Activated naive CD8-positive, alpha-beta T cell treated with anti-CD3 and anti-CD28 coated beads, Interleukin-2, amount 50 U/mL, for 24 hours (primary cell): ENCODE measurements around the gene AMH.
A peak's percentile ranks its signal among the peaks of the same experiment; 100 is the strongest.
"Not testable (repeated sequence)": the region's sequence is repeated elsewhere in the genome, so short reads cannot be mapped to it uniquely, and the experiment has no call there.

ENCODE experiments used
- ATAC-seq: fragments of 150-1000 bp; cut with Tn5 transposase; one replicate; pipeline ENCODE4 v1.10.0; 2021
- DNase-seq: peaks from one replicate; pipeline ENCODE4 v3.0.0; 2021
- H3K27ac Mint-ChIP-seq: one replicate; pipeline ENCODE4 v1.8.0; 2021; ENCODE audit warnings: mild to moderate bottlenecking, mixed read lengths
- H3K27me3 Mint-ChIP-seq: one replicate; pipeline ENCODE4 v1.8.0; 2021; ENCODE audit warnings: mixed read lengths
- H3K36me3 Mint-ChIP-seq: one replicate; pipeline ENCODE4 v1.8.0; 2021; ENCODE audit warnings: low read depth, mixed read lengths
- H3K4me1 Mint-ChIP-seq: one replicate; pipeline ENCODE4 v1.8.0; 2021; ENCODE audit warnings: mixed read lengths
- H3K4me3 Mint-ChIP-seq: one replicate; pipeline ENCODE4 v1.8.0; 2021; ENCODE audit warnings: mild to moderate bottlenecking, moderate library complexity, mixed read lengths
- H3K9me3 Mint-ChIP-seq: one replicate; pipeline ENCODE4 v1.8.0; 2021; ENCODE audit warnings: mixed read lengths

Gene AMH

GRCh38 chr19:2249010-2249866 lies at the start of gene AMH:
TSS of gene AMH (plus strand) at chr19:2249323. CDS start at chr19:2249333, 10 bp downstream.
- no peaks in the 10 kb centered on the region for H3K9me3 Mint-ChIP-seq
- ATAC-seq (peak; percentile 1), DNase-seq (no peak)
- H3K4me1 Mint-ChIP-seq = peaks cover 15% of the 10 kb centered on the region
- peaks cover 7% of the 10 kb centered on the region for H3K27me3 Mint-ChIP-seq
- H3K36me3 Mint-ChIP-seq = peaks cover 14% of the 10 kb centered on the region
- H3K27ac Mint-ChIP-seq = no peak within 1 kb of the TSS
- no peak within 1 kb of the TSS for H3K4me3 Mint-ChIP-seq

GRCh38 chr19:2199861-2200623 lies 49.1 kb upstream of the AMH start:
- H3K4me1 Mint-ChIP-seq = no peaks in the 10 kb centered on the region
- no peak overlapping the region for H3K4me3 Mint-ChIP-seq
- ATAC-seq = no peak
- DNase-seq = no peak
- H3K27me3 Mint-ChIP-seq = no peaks in the 10 kb centered on the region
- H3K27ac Mint-ChIP-seq = no peak overlapping the region
- H3K9me3 Mint-ChIP-seq = no peaks in the 10 kb centered on the region
- peaks cover 10% of the 10 kb centered on the region for H3K36me3 Mint-ChIP-seq

GRCh38 chr19:2200624-2201294 lies 48.4 kb upstream of the AMH start:
- peaks cover 12% of the 10 kb centered on the region for H3K36me3 Mint-ChIP-seq

GRCh38 chr19:2201473-2202148 lies 47.5 kb upstream of the AMH start:
- no peak for DNase-seq
- peak overlapping the region; percentile 14 for H3K27ac Mint-ChIP-seq
- no peak for ATAC-seq
- no peaks in the 10 kb centered on the region for H3K4me1 Mint-ChIP-seq
- no peaks in the 10 kb centered on the region for H3K27me3 Mint-ChIP-seq
- no peak overlapping the region for H3K4me3 Mint-ChIP-seq
- H3K36me3 Mint-ChIP-seq = peaks cover 12% of the 10 kb centered on the region
- no peaks in the 10 kb centered on the region for H3K9me3 Mint-ChIP-seq

More at GRCh38 chr19:2200624-2201294, 48.4 kb upstream of the AMH start:
- not testable (repeated sequence) for H3K4me1 Mint-ChIP-seq, H3K27me3 Mint-ChIP-seq, H3K9me3 Mint-ChIP-seq, H3K27ac Mint-ChIP-seq, H3K4me3 Mint-ChIP-seq, ATAC-seq, DNase-seq

GRCh38 chr19:2202366-2202765 lies 46.8 kb upstream of the AMH start:
- no peak for ATAC-seq
- H3K27me3 Mint-ChIP-seq = no peaks in the 10 kb centered on the region
- H3K9me3 Mint-ChIP-seq = no peaks in the 10 kb centered on the region
- H3K4me3 Mint-ChIP-seq = no peak overlapping the region
- H3K36me3 Mint-ChIP-seq = peaks cover 14% of the 10 kb centered on the region
- DNase-seq = no peak
- H3K4me1 Mint-ChIP-seq = no peaks in the 10 kb centered on the region
- no peak overlapping the region for H3K27ac Mint-ChIP-seq

GRCh38 chr19:2207008-2207407 lies 42.1 kb upstream of the AMH start:
- DNase-seq (no peak), ATAC-seq (no peak)
- Mint-ChIP-seq H3K27me3 (no peaks in the 10 kb centered on the region), H3K27ac (no peak overlapping the region), H3K4me3 (no peak overlapping the region), H3K4me1 (no peaks in the 10 kb centered on the region), H3K9me3 (no peaks in the 10 kb centered on the region), H3K36me3 (peaks cover 22% of the 10 kb centered on the region)

- peak; percentile 36 for DNase-seq
Measured at GRCh38 chr19:2207991-2208860, 40.9 kb upstream of the AMH start.

GRCh38 chr19:2208975-2209374 lies 40.1 kb upstream of the AMH start:
- Mint-ChIP-seq H3K4me3 (no peak overlapping the region), H3K27me3 (no peaks in the 10 kb centered on the region), H3K9me3 (no peaks in the 10 kb centered on the region), H3K4me1 (no peaks in the 10 kb centered on the region), H3K27ac (no peak overlapping the region), H3K36me3 (peaks cover 23% of the 10 kb centered on the region)
- no peak for DNase-seq
- no peak for ATAC-seq

More at GRCh38 chr19:2207991-2208860, 40.9 kb upstream of the AMH start:
- H3K27ac Mint-ChIP-seq = no peak overlapping the region
- H3K4me1 Mint-ChIP-seq = no peaks in the 10 kb centered on the region
- no peaks in the 10 kb centered on the region for H3K9me3 Mint-ChIP-seq
- H3K27me3 Mint-ChIP-seq = no peaks in the 10 kb centered on the region
- peak; percentile 26 for ATAC-seq
- H3K4me3 Mint-ChIP-seq = no peak overlapping the region
- peaks cover 25% of the 10 kb centered on the region for H3K36me3 Mint-ChIP-seq

GRCh38 chr19:2209408-2209807 lies 39.7 kb upstream of the AMH start:
- Mint-ChIP-seq H3K27me3 (no peaks in the 10 kb centered on the region), H3K4me1 (no peaks in the 10 kb centered on the region), H3K36me3 (peaks cover 22% of the 10 kb centered on the region), H3K9me3 (no peaks in the 10 kb centered on the region), H3K27ac (no peak overlapping the region), H3K4me3 (no peak overlapping the region)
- ATAC-seq (no peak), DNase-seq (no peak)

- Mint-ChIP-seq H3K27ac (no peak overlapping the region), H3K27me3 (no peaks in the 10 kb centered on the region), H3K36me3 (peaks cover 24% of the 10 kb centered on the region), H3K4me1 (peaks cover 2% of the 10 kb centered on the region), H3K9me3 (no peaks in the 10 kb centered on the region), H3K4me3 (no peak overlapping the region)
- no peak for ATAC-seq
- DNase-seq = no peak
Measured at GRCh38 chr19:2210206-2210605, 38.9 kb upstream of the AMH start.

GRCh38 chr19:2210987-2211740 lies 38.0 kb upstream of the AMH start:
- Mint-ChIP-seq H3K4me3 (no peak overlapping the region), H3K27me3 (no peaks in the 10 kb centered on the region), H3K36me3 (peaks cover 28% of the 10 kb centered on the region), H3K9me3 (no peaks in the 10 kb centered on the region), H3K27ac (no peak overlapping the region), H3K4me1 (peaks cover 3% of the 10 kb centered on the region)
- no peak for DNase-seq
- no peak for ATAC-seq

GRCh38 chr19:2212861-2213711 lies 36.0 kb upstream of the AMH start:
- H3K36me3 Mint-ChIP-seq = peaks cover 30% of the 10 kb centered on the region

More at GRCh38 chr19:2212861-2213711, 36.0 kb upstream of the AMH start:
- DNase-seq = no peak
- Mint-ChIP-seq H3K27me3 (no peaks in the 10 kb centered on the region), H3K4me3 (no peak overlapping the region), H3K4me1 (peaks cover 3% of the 10 kb centered on the region), H3K27ac (no peak overlapping the region), H3K9me3 (no peaks in the 10 kb centered on the region)
- ATAC-seq = no peak
